Tibial nerve (tissue), 4 donors: Measurements from ENCODE around the gene R3HDM4. TPM values are rescaled to one million over a fixed set of nuclear protein-coding genes. Genes with fewer than 3 reads are reported as not detected.

Experiments used
- DNase-seq, 2 donors: peaks; one replicate each; pipeline ENCODE4 v3.0.0-alpha.2; 2019; ENCODE audit warnings: low spot score in 2 of 2
- H3K27ac ChIP-seq, 4 donors: fragments of 200-600 bp; sonication (generic) in 3 of 4; one replicate each; pipeline ENCODE4 v1.5.1; 2017 to 2019; ENCODE audit warnings: mild to moderate bottlenecking in 1 of 4
- H3K27me3 ChIP-seq, 2 donors: fragments of 200-600 bp; sonication (generic) in 1 of 2; one replicate each; pipeline versions ENCODE4 v1.5.1 to v1.6.0; 2017 to 2019
- H3K36me3 ChIP-seq, 3 donors: fragments of 200-600 bp; sonication (generic); one replicate each; pipeline ENCODE4 v1.5.1; 2018 to 2019
- H3K4me1 ChIP-seq, 4 donors: fragments of 200-600 bp; sonication (generic) in 3 of 4; one replicate each; pipeline ENCODE4 v1.5.1; 2017 to 2019
- H3K4me3 ChIP-seq, 4 donors: fragments of 200-600 bp; sonication (generic) in 3 of 4; one replicate each; pipeline ENCODE4 v1.5.1; 2017 to 2019; ENCODE audit warnings: mild to moderate bottlenecking in 1 of 4, moderate library complexity in 1 of 4
- H3K9me3 ChIP-seq, 4 donors: fragments of 200-600 bp; sonication (generic) in 3 of 4; one replicate each; pipeline ENCODE4 v1.5.1; 2017 to 2019
- CTCF ChIP-seq, 5 experiments: fragments of 200-600 bp in 3 of 5; fragments of 450-650 bp in 2 of 5; sonication (generic) in 3 of 5; IDR thresholded peaks; one replicate each; pipeline ENCODE4 v1.5.1; 2016 to 2019; ENCODE audit warnings: antibody characterized with exemption in 5 of 5, mild to moderate bottlenecking in 3 of 5, moderate library complexity in 2 of 5
- EP300 ChIP-seq, 2 donors: sonication (generic); formaldehyde crosslinking; IDR thresholded peaks; one replicate each; pipeline ENCODE4 v1.6.1; 2017; ENCODE audit warnings: antibody characterized with exemption in 2 of 2, mild to moderate bottlenecking in 1 of 2
- POLR2A ChIP-seq, 2 donors: fragments of 450-650 bp; IDR thresholded peaks; one replicate each; pipeline ENCODE4 v1.6.1; 2017; ENCODE audit warnings: antibody characterized with exemption in 2 of 2, mild to moderate bottlenecking in 2 of 2, moderate library complexity in 2 of 2
- whole genome bisulfite sequencing, 2 donors: methylation state at CpG; one replicate each; pipeline ENCODE4 v1.1.5; 2018; 5-methylcytosine and 5-hydroxymethylcytosine counted together
- total RNA-seq, 4 donors: library from RNA; depleted of rRNA; stranded (reverse); fragments of >200 nt; gene quantifications; one replicate each; pipeline ENCODE4 v1.1.0, GENCODE V29; 2016

Gene R3HDM4
- total RNA-seq, 4 donors from 2014 or later, result 30.2 to 47.7 (median 37.6) TPM

- DNase-seq, result no peak
- 82 to 85% methylated on average over 24 to 30 of the region's 37 CpGs for WGBS, 2 donors
- no peak overlapping the region for H3K4me3 ChIP-seq
These were observed 32.6 kb upstream of the R3HDM4 start for GRCh38 chr19:945401-946252.

DNA sequence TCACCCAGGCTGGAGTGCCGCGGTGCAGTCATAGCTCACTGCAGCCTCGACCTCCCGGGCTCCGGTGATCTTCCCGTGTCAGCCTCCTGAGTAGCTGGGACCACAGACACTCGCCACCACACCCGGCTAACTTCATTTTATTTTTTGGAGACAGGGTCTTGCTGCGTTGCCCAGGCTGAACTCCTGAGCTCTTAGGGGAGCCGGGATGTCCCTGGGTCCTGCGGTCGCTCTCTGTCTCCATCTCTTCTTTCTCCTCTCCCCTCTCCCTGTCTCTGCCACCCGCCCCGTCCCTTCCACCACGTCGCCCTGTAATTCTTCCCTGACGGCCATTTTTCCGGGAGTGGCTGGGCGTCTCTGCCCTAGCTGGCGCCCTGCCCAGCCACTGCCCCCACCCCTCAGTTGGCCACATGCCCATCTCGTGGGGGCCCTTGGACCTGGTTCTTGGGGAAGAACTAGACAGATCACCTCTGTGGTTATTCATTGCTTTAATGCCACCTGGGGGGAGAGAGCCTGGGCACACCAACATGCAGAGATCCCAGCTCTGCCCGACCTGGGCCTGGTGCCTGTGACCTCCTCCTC, 31.7 kb upstream of the R3HDM4 start:
- no peak for DNase-seq
- no peaks in the 10 kb centered on the region for H3K27me3 ChIP-seq
- no peak overlapping the region for H3K27ac ChIP-seq
- no peaks in the 10 kb centered on the region for H3K9me3 ChIP-seq
- no peak overlapping the region for H3K4me3 ChIP-seq
- 58 to 64% methylated on average over 19 to 22 of the region's 22 CpGs for WGBS, 2 donors
- TF ChIP-seq EP300 (IDR thresholded peaks at IDR 0.05) (no peak), CTCF (IDR thresholded peaks at IDR 0.05) (no peak), POLR2A (IDR thresholded peaks at IDR 0.05) (no peak)
- no peaks in the 10 kb centered on the region for H3K36me3 ChIP-seq
- H3K4me1 ChIP-seq, result peaks cover 0 to 44% (median 15%) of the 10 kb centered on the region in 4 donors

More at GRCh38 chr19:945401-946252, 32.6 kb upstream of the R3HDM4 start:
- no peak overlapping the region for H3K27ac ChIP-seq
- TF ChIP-seq EP300 (IDR thresholded peaks at IDR 0.05) (no peak), CTCF (IDR thresholded peaks at IDR 0.05) (no peak), POLR2A (IDR thresholded peaks at IDR 0.05) (no peak)
- H3K36me3 ChIP-seq, result no peaks in the 10 kb centered on the region
- no peaks in the 10 kb centered on the region for H3K27me3 ChIP-seq
- peaks cover 0 to 35% (median 12%) of the 10 kb centered on the region in 4 donors for H3K4me1 ChIP-seq
- no peaks in the 10 kb centered on the region for H3K9me3 ChIP-seq

- Histone ChIP-seq H3K36me3 (no peaks in the 10 kb centered on the region), H3K4me1 (peaks cover 0 to 47% (median 15%) of the 10 kb centered on the region in 4 donors), H3K27ac (no peak overlapping the region), H3K27me3 (no peaks in the 10 kb centered on the region), H3K9me3 (no peaks in the 10 kb centered on the region), H3K4me3 (no peak overlapping the region)
- no peak for DNase-seq
- 73 to 74% methylated on average over 14 to 27 of the region's 27 CpGs for WGBS, 2 donors
- no peak for TF ChIP-seq CTCF (IDR thresholded peaks at IDR 0.05)
- TF ChIP-seq EP300 (IDR thresholded peaks at IDR 0.05), result no peak
- no peak for TF ChIP-seq POLR2A (IDR thresholded peaks at IDR 0.05)
These were observed 31.1 kb upstream of the R3HDM4 start for GRCh38 chr19:944171-944567.

- H3K4me1 ChIP-seq, result peaks cover 0 to 47% (median 15%) of the 10 kb centered on the region in 4 donors
- WGBS, 2 donors, result 94 to 96% methylated on average over 15 to 16 of the region's 17 CpGs
- no peak overlapping the region for H3K4me3 ChIP-seq
- DNase-seq, result no peak
- H3K27ac ChIP-seq, result no peak overlapping the region
- no peaks in the 10 kb centered on the region for H3K9me3 ChIP-seq
- no peak for TF ChIP-seq CTCF (IDR thresholded peaks at IDR 0.05)
- TF ChIP-seq POLR2A (IDR thresholded peaks at IDR 0.05), result no peak
- TF ChIP-seq EP300 (IDR thresholded peaks at IDR 0.05), result no peak
- no peaks in the 10 kb centered on the region for H3K27me3 ChIP-seq
- no peaks in the 10 kb centered on the region for H3K36me3 ChIP-seq
These were observed 30.6 kb upstream of the R3HDM4 start for GRCh38 chr19:943551-944170.
